Subcutaneous adipose tissue (tissue), 4 donors: ENCODE measurements around the gene BICRA. TPM values are rescaled to one million over a fixed set of nuclear protein-coding genes. Genes with fewer than 3 reads are reported as not detected.

Experiments
- CTCF ChIP-seq: fragments of 450-650 bp; IDR thresholded peaks from one replicate; pipeline ENCODE4 v1.5.1; 2016; ENCODE audit warnings: low read depth, mild to moderate bottlenecking, control low read depth, antibody characterized with exemption, moderate library complexity
- total RNA-seq, 4 donors: library from RNA; depleted of rRNA; stranded (reverse); fragments of >200 nt; gene quantifications; one replicate each; pipeline ENCODE4 v1.1.0, GENCODE V29; 2016

BICRA gene
- total RNA-seq, 4 donors from 2014 or later: 5.1 to 13.2 (median 8.8) TPM

GRCh38 chr19:47699360-47699917 is 90.5 kb downstream of the BICRA start:
- no peak for TF ChIP-seq CTCF

DNA sequence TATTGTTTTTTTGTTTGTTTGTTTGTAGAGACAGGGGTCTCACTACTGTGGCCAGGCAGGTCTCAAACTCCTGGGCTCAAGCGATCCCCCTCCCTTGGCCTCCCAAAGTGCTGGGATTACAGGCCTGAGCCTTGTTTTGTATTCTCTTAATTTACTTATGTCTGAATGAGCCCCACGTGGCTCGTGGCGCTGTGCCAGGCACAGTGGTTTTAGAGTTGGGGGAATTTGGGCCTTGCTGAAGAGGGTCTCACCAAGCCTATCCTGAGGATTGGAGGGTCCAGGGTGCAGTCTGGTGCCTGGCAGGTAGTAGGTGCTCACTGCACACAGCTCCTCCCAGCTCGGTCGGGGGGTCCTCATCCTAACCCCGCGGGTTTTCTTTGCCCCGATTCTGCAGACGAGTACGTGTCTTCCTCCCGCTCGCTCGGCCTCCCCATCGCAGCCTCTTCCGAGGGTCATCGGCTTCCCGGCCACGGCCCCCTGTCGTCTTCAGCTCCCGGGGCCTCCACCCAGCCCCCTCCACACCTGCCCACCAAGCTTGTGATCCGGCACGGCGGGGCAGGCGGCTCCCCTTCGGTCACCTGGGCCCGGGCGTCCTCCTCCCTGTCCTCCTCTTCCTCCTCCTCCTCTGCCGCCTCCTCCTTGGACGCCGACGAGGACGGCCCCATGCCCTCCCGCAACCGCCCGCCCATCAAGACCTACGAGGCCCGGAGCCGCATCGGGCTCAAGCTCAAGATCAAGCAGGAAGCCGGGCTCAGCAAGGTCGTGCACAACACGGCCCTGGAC is 92.2 kb downstream of the BICRA start:
- TF ChIP-seq CTCF: no peak

DNA sequence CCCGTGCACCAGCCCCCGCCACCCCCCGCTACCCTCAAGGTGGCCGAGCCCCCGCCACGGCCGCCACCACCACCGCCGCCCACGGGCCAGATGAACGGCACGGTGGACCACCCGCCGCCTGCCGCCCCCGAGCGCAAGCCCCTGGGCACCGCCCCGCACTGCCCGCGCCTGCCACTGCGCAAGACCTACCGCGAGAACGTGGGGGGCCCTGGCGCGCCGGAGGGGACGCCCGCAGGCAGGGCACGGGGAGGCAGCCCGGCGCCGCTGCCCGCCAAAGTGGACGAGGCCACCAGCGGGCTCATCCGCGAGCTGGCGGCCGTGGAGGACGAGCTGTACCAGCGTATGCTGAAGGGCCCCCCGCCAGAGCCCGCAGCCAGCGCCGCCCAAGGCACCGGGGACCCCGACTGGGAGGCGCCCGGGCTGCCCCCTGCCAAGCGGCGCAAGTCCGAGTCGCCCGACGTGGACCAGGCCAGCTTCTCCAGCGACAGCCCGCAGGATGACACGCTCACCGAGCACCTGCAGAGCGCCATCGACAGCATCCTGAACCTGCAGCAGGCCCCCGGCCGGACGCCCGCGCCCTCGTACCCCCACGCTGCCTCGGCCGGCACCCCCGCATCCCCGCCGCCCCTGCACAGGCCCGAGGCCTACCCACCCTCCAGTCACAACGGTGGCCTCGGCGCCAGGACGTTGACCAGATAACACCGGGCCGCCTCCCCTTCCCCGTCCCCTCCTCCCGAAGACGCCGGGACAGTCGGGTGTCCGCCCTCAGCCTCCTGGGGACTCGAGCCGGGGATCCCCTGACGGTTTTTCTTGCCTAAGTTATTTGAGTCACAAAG is 93.0 kb downstream of the BICRA start:
- TF ChIP-seq CTCF: no peak

DNA sequence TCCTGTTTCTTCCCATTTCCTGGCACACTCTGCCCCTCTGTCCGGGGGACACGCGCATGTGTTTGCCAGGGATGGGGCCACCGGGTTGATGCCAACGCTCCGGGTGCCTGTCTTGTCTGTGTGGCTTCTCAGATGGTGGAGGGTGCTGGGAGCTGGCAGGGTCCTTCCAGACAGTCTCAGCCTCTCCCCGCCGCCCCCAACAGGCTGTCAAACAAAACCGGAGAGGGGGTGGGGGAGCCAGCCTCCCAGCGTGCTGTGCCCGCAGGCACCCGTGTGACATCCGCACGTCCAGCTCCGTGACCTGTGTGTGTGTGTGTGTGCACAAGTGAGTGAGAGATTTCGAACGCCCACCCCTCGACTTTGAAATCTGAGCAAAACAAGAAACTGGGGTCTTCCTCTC is 93.7 kb downstream of the BICRA start:
- TF ChIP-seq CTCF: no peak

GRCh38 chr19:47703301-47703700 is 94.4 kb downstream of the BICRA start:
- no peak for TF ChIP-seq CTCF

DNA sequence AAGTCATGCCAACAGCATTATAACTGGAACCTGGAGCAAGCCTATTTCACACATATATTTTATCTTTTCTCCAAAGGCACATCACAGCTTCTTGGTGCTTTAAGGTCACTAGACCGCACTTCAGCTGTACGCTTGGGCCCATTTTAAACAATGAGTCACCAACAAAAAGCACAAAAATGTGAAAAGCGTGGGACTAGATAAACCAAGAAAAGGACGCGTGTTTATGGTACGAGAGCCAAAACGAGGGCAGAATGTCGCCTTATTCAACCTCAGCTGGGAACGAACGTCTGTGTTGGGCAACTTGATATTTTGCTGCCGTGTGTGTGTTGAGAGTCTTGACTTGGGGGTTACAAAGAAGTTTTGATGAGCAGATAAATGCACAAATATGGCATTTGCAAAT is 95.1 kb downstream of the BICRA start:
- no peak for TF ChIP-seq CTCF

DNA sequence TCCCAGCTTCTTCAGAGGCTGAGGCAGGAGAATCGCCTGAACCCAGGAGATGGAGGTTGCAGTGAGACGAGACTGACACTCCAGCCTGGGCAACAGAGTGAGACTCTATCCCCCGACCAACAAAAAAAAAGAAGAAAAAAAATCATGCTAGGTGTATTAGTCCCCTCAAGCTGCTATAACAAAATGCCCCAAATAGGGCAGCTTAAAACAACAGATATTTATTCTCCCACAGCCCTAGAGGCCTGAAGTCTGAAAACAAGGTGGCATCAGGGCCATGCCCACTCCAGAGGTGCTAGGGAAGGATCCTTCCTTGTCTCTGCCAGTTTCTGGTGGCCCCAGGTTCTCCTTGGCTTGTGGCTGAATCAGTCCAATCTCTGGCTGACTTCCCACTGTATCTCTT is 95.7 kb downstream of the BICRA start:
- TF ChIP-seq CTCF: no peak
